Limb (tissue), 2 donors: ENCODE measurements around the gene TEDC2.
"Not testable (repeated sequence)": the region's sequence is repeated elsewhere in the genome, so short reads cannot be mapped to it uniquely, and the experiment has no call there.

Experiments
- DNase-seq, 2 donors: peaks; one replicate each; pipeline ENCODE4 v3.0.0-alpha.2; 2016; ENCODE audit errors: extremely low spot score in 2 of 2

TEDC2 gene

DNA sequence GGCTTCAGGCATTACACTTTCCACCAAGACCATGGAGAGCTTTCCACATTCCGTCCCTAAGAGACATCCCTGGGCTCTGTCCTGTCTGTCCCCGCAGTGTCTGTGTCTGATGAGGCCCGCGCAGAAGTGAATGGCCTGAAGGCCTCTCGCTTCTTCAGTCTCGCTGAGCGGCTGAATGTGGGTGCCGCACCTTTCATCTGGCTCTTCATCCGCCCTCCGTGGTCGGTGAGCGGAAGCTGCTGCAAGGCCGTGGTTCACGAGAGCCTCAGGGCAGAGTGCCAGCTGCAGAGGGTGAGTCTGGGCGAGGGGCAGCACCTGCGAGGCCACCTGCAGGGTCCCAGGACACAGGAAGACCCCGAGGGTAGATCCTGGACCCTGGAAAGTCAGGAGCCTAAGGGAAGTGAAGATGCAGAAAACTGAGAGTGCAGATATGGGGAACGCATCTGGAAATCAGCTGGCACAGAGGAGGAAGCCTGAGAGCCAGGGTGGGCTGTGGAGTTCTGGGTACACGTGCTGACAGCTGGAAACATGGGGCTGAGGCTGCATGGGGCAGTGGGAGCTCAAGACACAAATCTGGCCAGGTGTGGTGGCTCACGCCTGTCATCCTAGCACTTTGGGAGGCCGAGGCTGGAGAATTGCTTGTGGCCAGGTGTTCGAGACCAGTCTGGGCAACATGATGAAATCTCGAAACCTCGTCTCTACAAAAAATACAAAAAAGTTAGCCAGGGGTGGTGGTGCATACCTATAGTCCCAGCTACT is 22.7 kb upstream of the TEDC2 start:
- DNase-seq = no peak

DNA sequence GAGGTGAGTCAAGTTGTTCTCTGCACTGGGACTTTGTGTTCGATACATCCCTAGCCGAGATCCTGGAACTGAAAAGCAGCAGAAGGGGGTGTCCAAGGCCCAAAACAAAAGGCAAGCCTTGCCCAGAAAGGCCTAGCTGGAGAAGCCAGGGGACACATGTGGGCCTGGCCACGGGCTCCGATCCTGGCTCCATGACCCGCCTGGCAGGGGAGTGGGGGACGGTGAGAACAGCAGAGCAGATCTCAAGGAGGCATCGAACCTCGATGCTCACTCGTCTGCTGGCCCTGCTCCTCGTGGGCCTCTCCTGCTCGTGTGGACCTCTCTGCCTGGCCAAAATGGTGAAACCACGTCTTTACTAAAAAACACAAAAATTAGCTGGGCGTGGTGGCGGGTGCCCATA is 21.8 kb upstream of the TEDC2 start:
- no peak for DNase-seq

DNA sequence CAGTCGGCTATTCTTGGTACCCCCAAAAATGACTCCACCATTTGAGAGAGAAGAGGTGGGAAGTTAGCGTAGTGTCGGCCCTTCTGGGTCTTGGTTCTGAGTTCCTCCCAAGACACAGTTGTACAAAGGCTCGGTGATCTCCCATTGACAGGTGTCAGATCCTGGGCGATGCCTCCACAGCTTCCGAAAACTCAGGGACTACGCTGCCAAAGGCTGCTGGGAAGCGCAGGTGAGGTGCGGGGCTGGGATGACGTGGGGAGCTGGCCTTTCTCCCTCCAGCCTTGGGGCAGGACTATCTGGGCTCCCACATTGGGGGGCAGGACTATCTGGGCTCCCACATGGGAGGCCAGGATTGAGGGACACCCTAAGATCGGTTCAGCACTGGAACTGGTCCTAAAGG is 20.3 kb upstream of the TEDC2 start:
- DNase-seq = no peak

DNA sequence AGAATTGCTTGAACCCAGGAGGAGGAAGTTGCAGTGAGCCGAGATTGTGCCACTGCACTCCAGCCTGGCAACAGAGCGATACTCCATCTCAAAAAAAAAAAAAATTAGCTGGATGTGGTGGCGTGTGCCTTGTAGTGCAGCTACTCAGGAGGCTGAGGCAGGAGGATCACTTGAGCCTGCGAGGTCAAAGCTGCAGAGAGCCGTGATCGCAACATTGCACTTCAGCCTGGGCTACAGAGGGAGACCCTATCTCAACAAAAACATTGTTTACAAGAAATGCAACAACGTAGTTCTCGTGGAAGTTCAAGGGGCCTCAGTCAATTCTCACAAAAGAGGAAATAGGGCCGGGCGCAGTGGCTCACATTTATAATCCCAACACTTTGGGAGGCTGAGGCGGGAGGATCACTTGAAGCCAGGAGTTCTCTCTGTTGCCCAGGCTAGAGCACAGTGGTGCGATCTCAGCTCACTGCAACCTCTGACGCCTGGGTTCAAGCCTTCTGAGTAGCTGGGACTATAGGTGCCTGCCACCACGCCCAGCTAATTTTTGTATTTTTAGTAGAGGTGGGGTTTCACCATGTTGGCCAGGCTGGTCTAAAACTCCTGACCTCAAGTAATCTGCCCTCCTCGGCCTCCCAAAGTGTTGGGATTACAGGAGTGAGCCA is 18.6 kb upstream of the TEDC2 start:
- not testable (repeated sequence) for DNase-seq

DNA sequence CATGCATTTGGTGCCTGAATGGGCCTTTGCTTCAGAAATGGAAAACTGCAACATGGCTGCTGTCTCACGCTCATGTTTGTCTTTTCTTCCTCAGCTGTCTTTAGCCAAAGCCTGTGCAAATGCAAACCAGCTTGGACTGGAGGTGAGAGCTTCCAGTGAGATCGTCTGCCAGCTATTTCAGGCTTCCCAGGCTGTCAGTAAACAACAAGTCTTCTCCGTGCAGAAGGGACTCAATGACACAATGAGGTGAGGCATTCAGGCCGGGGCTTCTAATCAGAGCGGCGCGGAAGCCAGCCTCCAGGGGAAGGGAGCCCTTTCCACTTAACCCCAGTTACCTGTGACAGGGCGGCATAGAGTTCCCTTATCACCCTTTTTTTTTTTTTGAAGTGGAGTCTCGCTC is 16.4 kb upstream of the TEDC2 start:
- no peak for DNase-seq

DNA sequence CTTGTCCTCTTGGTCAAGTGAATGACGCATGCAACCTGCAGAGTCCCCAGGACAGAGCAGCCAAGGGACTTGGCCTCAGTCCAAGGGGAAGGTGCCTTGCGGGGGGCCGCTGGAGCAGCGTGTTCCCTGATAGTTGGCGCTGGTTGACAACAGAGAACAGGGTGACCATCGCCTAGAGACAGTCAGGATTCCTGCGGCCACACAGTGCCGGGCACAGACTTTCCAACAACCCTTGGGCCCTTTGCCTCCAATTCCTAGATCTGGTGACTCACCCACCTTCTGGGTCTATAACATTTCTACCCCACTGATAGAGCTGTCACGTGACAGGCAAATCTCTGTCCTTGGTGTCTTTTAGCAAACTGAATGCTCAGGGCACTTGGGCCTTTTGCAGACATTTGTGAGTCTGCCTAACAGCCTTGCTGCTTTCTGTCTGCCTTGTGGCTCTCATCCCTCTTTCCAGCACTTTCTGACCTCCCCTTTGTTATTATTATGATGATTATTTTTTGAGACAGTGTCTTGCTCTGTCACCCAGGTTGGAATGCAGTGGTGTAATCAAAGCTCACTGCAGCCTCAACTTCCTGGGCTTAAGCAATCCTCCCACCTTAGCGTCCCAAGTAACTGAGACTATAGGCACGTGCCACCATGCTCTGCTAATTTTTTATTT is 11.9 kb upstream of the TEDC2 start:
- no peak for DNase-seq

DNA sequence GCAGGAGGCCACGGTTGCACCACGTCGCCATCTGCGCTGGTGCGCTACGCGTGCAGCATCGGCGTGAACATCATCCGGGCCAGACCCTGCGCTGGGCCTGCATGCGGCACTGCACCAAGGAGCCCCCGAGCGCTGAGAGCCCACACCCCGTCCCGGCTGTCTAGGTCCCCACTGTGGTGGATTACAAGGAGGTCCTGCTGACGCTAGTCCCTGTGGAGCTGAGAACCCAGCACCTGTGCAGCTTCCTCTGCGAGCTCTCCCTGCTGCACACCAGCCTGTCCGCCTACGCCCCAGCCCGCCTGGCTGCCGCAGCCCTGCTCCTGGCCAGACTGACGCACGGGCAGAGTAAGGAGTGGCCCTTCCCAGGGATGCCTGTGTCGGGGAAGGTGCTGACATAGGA is 10.8 kb upstream of the TEDC2 start:
- no peak for DNase-seq

DNA sequence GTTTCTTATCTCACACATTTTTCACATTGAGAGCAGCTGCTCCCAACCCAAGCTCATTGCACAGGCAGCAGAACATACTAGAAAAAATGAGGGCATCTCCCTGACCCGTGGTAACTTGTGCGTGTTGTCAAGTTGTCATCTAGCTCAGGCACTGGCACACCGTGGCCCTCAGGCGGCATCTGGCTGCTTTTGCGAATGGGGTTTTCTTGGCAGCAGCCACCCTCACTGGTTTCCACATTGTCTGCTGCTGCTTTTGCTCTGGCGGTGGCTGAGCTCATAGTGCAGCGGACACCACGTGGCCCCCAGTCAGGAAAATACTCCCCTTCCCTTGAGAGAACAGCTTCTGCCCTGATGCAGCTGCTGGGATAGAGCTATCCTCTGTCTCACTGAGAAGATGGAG is 9.4 kb upstream of the TEDC2 start:
- no peak for DNase-seq

DNA sequence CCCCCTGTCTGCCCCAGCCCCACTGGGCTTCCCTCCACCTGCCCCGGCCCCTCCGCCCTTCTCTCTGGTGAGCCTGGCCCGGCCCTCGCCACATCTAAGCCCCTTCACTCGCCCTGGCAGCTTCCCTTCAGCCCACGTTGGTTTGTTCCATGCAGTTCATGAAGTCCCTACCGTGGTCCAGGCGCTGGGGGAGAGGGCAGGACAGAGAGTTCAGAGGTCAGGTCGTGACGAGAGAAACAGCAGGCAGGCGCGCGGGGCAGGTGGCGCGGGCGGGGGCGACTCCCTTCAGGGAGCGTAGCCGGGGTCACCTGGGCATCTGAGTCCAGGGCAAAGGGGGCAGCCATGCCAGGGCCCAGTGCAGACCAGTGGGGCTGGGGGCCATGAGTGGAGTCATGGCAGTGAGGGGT is 8.9 kb upstream of the TEDC2 start:
- no peak for DNase-seq

DNA sequence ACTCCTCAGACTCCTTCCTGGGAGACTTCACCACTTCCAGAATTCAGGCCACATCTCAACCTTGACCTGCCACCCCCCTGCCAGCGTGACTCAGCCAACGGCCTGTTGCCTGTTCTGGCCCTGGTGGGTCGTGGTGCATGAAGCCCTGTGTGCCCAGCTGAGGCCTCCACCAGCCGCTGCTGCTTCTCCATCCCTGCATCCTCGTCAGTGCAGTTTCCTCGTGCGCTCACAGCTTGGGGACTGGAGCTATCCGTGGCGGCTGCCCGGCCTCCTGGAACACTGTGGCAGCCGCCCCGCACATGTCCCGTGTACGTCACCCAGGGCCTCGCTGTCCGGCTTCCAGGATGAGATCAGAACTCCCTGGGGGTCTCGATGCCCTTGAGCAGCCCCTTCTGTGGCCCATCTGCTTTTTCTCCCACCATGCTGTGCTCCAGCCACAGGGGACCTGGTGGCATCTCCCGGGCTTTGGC is 8.0 kb upstream of the TEDC2 start:
- no peak for DNase-seq

DNA sequence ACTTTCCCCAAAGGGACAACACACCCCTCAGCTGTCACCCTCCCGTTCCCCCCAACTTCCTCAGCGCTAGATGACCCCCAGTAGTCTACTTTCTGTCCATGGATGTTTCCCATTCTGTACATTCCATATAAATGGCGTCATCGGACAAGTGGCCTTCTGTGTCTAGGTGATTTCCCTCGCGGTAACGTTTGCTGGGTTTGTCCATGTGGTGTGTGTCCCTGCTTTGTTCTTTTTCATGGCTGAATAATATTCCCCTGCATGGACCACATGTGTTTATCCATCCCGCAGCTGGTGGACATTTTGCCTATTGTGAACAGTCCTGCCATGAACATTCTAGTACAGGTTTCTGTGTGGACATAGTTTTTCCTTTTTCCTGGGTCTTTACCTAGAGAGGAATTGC is 7.3 kb upstream of the TEDC2 start:
- DNase-seq = no peak

DNA sequence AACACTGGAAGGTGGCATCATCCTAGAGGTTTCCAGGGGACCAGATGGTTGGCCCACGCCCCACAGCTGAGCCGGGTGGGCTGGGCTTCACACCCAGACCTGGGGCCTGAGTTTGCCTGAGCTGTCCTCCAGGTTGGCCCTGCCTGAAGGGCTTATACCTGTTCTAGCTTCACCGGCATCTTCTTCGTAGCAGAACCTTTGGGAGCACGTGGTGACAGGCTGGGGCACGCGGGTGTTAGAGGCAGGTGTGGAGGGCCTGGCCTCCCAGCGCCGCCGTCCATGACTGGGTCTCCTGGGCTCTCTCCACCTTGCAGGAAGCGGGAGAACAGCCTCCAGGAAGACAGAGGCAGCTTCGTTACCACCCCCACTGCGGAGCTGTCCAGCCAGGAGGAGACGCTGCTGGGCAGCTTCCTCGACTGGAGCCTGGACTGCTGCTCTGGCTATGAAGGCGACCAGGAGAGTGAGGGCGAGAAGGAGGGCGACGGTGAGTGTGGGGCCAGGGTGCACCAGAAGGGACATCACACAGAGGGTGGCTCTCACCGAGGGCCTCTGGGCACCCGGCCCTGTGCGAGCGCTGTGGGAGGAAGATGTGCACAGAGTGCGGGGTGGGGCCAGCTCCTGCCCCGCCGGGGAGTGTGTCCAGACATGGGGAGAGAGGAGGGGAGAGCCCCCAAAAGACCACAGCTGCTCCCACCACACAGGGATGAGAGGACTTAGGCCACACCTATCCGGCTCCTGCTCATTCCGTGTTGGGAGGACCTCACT is 4.6 kb upstream of the TEDC2 start:
- DNase-seq = no peak

DNA sequence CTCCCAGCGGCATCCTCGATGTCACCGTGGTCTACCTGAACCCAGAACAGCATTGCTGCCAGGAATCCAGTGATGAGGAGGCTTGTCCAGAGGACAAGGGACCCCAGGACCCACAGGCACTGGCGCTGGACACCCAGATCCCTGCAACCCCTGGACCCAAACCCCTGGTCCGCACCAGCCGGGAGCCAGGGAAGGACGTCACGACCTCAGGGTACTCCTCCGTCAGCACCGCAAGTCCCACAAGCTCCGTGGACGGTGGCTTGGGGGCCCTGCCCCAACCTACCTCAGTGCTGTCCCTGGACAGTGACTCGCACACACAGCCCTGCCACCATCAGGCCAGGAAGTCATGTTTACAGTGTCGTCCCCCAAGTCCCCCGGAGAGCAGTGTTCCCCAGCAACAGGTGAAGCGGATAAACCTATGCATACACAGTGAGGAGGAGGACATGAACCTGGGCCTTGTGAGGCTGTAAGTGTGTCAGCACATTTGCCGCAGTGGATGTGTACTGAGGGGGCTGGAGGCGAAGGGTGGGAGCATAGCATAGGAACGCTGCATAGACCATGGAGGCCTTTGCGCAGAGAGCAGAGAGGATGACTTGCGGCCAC is 3.3 kb upstream of the TEDC2 start:
- DNase-seq = no peak

DNA sequence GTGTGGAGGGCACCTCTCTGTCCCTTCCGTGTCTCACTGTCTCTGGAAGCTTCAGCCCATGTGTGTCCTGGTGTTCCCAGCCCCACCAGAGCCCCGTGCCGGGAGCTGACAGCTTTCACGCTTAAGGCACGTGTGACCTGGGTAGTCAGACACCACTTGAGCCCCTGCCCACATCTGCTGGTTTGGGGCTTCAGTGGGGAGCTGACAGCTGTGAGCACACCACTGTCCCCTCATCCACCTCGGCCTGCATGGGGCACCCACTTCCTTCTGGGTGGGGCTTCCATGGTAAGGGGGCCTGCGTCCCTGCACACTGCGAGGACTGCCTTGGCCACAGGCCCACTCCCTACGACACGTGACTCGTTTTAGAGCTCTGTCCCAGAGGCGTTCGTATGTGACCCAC is 2.6 kb upstream of the TEDC2 start:
- no peak for DNase-seq

DNA sequence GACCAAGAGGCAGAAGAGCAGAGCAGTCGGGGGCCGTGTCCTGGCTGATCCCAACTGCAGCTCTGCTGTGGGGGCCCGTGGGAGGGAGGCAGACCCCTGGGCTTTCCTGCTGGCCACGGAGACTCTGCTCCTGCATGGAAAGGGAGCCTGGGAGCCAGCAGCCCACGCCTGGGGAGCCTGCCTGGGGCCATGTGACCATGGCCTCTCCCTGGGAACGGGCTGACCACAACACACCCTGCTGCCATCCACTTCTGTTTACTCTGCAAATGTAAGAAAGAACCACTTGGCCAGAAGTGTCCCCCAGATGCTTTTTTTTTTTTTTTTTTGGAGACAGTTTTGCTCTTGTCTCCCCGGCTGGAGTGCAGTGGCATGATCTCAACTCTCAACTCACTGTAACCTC is 2.0 kb upstream of the TEDC2 start:
- DNase-seq = no peak

DNA sequence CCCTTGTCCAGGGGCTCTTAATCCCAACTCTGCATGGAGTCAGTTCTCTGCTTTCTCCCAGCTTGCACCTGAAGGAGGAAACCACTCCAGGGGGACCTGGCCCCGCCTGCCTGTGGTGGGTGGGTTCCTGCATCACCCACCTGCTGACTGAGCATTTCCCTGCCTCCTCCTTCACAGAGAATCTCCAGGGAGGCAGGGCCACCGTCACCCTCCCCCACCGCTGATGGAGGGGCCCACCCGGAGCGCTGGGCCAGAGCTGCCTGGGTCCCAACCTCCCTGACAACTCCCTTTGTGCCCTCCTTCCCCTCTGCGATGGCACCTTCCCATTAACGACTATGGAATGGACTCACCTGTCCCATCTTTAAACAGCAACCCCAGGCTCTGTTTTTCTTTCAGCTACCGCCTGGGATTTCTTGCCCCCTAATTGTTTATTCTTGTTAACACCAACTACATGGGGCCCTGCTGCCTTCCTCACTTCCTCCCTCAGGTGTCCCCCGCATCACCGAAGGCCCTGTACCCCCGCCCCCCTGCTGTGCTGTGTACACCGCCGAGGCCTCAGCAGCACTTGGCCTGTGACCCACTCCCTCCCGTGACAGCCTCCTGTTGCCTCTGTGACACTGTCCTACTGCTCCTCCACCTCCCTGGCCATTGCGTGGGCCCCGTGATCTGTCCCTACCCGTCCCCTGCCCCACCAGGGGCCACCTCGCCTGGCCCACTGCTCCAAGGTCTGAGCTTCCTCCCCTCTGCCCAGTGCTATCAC is 842 bp upstream of the TEDC2 start:
- DNase-seq = peak in 1 of 2 donors; percentile 49

DNA sequence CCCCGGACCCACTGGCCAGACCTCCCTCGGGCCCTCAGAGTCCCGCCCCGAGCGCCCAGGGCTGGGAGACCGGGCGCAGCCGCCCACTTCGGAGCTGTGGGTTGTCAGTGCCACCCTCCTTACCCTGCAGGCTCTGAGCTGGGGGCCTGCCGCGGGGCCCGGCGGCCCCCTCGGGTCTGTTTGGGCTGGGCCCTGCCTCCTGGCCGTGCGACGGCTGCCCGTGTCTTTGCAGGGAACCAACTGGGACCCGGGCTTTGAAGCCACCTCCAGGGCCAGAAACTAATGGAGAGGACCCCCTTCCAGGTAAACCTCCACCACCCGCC is 443 bp downstream of the TEDC2 start:
- DNase-seq = no peak

DNA sequence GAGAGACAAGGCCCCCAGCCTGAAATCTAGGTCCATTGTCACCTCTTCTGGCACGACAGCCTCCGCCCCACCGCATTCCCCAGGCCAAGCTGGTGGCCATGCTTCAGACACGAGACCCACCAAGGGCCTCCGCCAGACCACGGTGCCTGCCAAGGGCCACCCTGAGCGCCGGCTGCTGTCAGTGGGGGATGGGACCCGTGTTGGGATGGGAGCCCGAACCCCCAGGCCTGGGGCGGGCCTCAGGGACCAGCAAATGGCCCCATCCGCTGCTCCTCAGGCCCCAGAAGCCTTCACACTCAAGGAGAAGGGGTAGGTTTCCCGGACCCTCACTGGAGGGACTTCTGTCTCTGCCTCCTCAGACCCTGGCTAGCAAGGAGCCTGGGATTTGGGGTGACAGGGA is 1.0 kb downstream of the TEDC2 start:
- no peak for DNase-seq

DNA sequence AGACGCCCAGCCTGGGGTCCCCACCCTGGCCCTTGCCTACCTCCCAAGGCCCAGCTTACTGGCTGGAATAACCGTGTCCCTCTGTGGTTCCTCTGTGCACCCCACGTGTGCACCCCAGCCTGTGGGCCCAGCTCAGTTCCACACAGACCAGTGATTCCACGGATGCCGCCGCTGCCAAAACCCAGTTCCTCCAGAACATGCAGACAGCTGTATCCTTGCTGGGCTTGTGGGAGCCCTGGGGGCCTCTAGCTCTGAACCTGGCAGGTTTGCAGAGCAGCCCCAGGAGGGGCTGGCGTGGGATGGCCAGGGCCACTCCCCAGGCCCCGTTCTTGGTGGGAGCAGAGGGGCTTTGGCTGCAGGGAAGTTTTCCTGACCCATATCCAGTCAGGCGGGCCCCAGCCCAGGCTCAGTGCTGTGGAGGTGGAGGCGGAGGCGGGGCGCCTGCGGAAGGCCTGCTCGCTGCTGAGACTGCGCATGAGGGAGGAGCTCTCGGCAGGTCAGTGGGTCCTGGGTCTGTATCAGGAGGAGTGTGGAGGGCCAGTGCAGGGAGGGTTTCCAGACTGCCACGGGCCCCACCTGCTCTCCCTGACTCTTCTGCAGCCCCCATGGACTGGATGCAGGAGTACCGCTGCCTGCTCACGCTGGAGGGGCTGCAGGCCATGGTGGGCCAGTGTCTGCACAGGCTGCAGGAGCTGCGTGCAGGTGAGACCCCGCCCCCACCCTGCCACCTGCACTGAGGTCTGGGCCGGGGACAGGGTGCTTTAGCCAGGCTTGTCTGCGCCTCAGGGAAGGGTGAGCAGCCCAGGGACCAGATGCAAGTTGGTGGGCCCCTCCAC is 2.3 kb downstream of the TEDC2 start:
- no peak for DNase-seq

DNA sequence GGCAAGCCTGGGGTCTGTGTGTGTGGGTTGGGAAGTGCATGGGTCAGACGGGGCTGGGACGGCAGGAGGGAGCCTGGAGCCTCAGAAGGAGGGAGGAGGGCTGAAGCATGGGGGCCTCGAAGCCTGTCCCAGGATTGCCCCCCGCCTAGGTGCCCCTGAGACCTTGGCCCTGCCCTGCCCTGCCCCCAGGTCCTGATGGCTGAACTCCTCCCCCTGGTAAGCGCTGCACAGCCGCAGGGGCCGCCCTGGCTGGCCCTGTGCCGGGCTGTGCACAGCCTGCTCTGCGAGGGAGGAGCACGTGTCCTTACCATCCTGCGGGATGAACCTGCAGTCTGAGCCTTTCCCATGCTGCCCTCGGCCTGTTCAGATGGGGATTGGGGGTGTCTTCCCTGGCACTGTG is 4.4 kb downstream of the TEDC2 start:
- no peak for DNase-seq
